ENCODE results near the gene IL6ST.

IL6ST gene

DNA sequence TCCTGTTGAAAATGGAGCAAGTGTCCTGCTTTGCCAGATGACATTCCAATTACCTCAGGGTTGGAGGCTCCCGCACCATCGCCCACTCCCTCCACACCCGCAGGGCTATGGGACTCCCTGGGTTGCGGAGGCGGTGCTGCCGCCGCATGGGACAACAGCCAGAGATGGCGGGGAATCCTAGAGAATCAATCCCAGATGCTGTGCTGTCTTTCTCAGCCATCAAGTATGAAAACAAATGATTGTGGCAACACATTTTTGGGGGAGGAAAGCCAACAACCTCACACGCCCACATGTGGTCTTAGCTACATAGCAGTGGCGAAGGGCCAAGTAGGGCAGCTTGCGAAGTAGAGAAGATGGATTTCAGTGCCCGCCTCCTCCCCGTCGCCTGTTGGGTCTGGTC lies 96.9 kb downstream of the IL6ST start:
- no peak for TF ChIP-seq FOXM1 (IDR thresholded peaks at IDR 0.05; ENCODE audit: borderline replicate concordance, low read depth)
- TF ChIP-seq EP300 (IDR thresholded peaks at IDR 0.05; ENCODE audit: borderline replicate concordance): no peak
- no peak for TF ChIP-seq REST (IDR thresholded peaks at IDR 0.05; ENCODE audit: low read depth)

DNA sequence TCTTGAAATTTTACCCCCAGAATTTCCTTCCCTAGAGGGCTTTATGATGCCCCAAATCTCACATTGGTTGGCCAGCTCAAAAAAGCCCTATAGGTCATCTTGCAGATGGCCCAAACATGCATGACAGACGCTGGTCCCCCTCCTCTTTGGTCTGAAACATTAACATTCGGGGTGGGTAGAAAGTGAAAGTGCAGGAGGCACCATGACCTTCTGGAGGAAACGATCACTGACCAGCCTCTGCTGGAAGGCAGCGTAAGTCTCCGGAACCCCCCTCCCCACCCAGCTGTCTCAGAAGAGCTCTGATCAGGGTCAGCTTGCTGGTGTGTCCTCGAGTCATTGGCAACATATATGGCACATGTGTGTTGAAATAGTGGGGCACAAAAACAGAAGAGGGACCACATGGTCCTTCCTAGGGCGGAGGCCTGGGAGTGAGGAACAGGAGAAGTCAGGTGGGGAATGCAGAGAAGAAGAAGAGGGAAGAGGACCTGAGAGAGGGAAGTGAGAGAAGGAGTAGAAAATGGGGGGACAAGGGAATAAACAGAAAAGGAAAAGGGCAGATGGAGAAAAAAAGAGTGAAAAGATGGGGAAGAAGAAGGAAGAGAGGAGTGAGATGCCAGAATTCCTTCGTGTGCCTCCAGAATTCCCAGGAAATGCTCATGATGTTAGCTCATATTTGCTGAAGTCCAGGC lies 97.4 kb downstream of the IL6ST start:
- no peak for TF ChIP-seq TAF1 (IDR thresholded peaks at IDR 0.05; ENCODE audit: low read depth)

DNA sequence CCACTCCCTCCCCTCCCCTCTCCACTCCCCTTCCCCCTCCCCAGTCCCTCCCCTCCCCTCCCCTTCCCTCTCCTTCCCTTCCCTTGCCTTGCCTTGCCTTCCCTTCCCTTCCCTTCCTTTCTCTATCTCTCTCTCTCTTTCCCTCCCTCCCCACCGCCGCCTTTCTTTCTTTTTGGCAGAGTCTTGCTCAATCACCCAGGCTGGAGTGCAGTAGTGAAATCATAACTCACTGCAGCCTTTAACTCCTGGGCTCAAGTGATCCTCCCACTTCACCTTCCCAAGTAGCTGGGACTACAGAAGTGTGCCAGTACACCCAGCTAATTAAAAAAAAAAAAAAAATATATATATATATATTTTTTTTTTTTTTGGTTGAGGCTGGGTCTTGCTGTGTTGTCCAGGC lies 98.1 kb downstream of the IL6ST start:
- no peak for TF ChIP-seq USF1 (IDR thresholded peaks at IDR 0.05)
- TF ChIP-seq EGR1 (IDR thresholded peaks at IDR 0.05): no peak
- TF ChIP-seq ZBTB7A (IDR thresholded peaks at IDR 0.05; ENCODE audit: low read depth): no peak
- TF ChIP-seq TEAD4 (IDR thresholded peaks at IDR 0.05): no peak
- no peak for TF ChIP-seq EP300 (IDR thresholded peaks at IDR 0.05; ENCODE audit: borderline replicate concordance)
- TF ChIP-seq RAD21 (IDR thresholded peaks at IDR 0.05; ENCODE audit: low read depth): no peak
- no peak for TF ChIP-seq NFIC (IDR thresholded peaks at IDR 0.05)
- TF ChIP-seq TAF1 (IDR thresholded peaks at IDR 0.05; ENCODE audit: low read depth): no peak
- TF ChIP-seq, protein P1, sequence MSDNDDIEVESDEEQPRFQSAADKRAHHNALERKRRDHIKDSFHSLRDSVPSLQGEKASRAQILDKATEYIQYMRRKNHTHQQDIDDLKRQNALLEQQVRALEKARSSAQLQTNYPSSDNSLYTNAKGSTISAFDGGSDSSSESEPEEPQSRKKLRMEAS (IDR thresholded peaks at IDR 0.05): no peak
- no peak for TF ChIP-seq FOXM1 (IDR thresholded peaks at IDR 0.05; ENCODE audit: borderline replicate concordance, low read depth)
- TF ChIP-seq YY1 (IDR thresholded peaks at IDR 0.05; ENCODE audit: low read depth): no peak
- TF ChIP-seq CEBPB (IDR thresholded peaks at IDR 0.05): no peak

DNA sequence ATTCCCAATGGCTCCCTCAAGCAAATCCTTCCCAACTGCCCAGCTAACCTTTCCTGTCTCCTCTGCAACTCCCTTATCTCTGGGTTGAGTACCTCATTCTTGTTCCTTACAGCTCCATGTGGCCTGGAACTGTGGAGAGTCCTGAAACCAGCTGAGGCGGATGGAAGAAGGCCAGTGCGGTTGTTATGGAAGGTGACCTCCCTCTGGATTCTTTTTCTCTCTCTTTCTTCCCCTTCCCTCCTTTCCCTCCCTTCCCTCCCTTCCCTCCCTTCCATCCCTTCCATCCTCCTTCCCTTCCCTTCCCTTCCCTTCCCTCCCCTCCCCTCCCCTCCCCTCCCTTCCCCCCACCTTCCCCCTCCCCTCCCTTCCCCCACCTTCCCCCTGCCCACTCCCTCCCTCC lies 98.5 kb downstream of the IL6ST start:
- no peak for TF ChIP-seq RAD21 (IDR thresholded peaks at IDR 0.05; ENCODE audit: low read depth)
- no peak for TF ChIP-seq CREB1 (IDR thresholded peaks at IDR 0.05; ENCODE audit: low read depth)
- TF ChIP-seq USF1 (IDR thresholded peaks at IDR 0.05): no peak
- TF ChIP-seq EP300 (IDR thresholded peaks at IDR 0.05; ENCODE audit: borderline replicate concordance): no peak
- no peak for TF ChIP-seq YY1 (IDR thresholded peaks at IDR 0.05; ENCODE audit: low read depth)
- TF ChIP-seq TEAD4 (IDR thresholded peaks at IDR 0.05): no peak
- TF ChIP-seq NFIC (IDR thresholded peaks at IDR 0.05): no peak
- TF ChIP-seq FOXM1 (IDR thresholded peaks at IDR 0.05; ENCODE audit: borderline replicate concordance, low read depth): no peak
- TF ChIP-seq CEBPB (IDR thresholded peaks at IDR 0.05): no peak
- no peak for TF ChIP-seq TAF1 (IDR thresholded peaks at IDR 0.05; ENCODE audit: low read depth)
- TF ChIP-seq ZBTB7A (IDR thresholded peaks at IDR 0.05; ENCODE audit: low read depth): no peak

DNA sequence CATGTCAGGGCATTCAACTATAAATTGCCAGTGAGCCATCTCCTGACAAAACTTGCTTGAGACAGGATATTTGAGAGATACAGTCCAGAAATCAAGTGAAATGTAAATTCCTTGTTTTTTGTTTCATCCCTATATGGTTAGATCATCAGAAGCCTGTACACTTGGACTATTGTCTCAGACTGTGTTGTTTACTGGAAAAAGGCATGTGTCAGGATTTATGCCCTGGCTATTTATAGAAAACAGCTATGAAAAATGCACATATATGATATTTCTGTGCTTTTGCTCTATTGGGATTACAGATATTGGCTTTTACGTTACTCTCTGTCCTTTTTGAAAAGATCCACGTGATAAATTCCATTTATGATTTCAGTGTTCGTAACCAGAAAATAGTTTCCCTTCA lies 99.4 kb downstream of the IL6ST start:
- TF ChIP-seq CEBPB (IDR thresholded peaks at IDR 0.05): no peak
- no peak for TF ChIP-seq EGR1 (IDR thresholded peaks at IDR 0.05)
- TF ChIP-seq, protein P1 (IDR thresholded peaks at IDR 0.05): no peak
- TF ChIP-seq REST (IDR thresholded peaks at IDR 0.05; ENCODE audit: low read depth): no peak
- no peak for TF ChIP-seq YY1 (IDR thresholded peaks at IDR 0.05; ENCODE audit: low read depth)

DNA sequence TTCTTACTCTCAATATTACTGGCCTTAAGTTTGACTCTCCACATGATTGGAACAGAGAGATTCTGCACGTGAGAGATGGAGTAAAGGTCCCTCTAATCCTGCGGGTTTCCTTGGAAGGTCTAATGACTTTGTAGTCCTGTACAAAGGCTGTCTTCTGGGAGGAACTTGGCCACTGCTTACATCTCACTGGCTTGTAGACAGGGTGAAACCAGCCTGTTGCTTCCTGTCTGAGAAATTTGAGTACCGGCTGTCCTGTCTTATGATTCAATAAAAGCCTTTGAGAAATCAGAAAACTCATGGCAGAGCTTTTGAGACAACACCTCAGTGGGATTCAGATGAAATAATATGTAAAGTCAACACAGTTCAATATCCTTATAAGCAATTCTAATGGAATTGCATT lies 100.6 kb downstream of the IL6ST start:
- TF ChIP-seq USF1 (IDR thresholded peaks at IDR 0.05) (no peak), ZBTB7A (IDR thresholded peaks at IDR 0.05; ENCODE audit: low read depth) (no peak), EP300 (IDR thresholded peaks at IDR 0.05; ENCODE audit: borderline replicate concordance) (no peak), RAD21 (IDR thresholded peaks at IDR 0.05; ENCODE audit: low read depth) (no peak), CREB1 (IDR thresholded peaks at IDR 0.05; ENCODE audit: low read depth) (no peak), TEAD4 (IDR thresholded peaks at IDR 0.05) (no peak), YY1 (IDR thresholded peaks at IDR 0.05; ENCODE audit: low read depth) (no peak), REST (IDR thresholded peaks at IDR 0.05; ENCODE audit: low read depth) (no peak), CEBPB (IDR thresholded peaks at IDR 0.05) (no peak), EGR1 (IDR thresholded peaks at IDR 0.05) (no peak), TCF12 (IDR thresholded peaks at IDR 0.05; ENCODE audit: low read depth) (no peak), FOXM1 (IDR thresholded peaks at IDR 0.05; ENCODE audit: borderline replicate concordance, low read depth) (no peak)
- TF ChIP-seq, protein P1 (IDR thresholded peaks at IDR 0.05): no peak

Data from Ishikawa (cell line).